ENCODE data around the gene SLC2A13.
"Not testable (repeated sequence)": the region's sequence is repeated elsewhere in the genome, so short reads cannot be mapped to it uniquely, and the experiment has no call there.

The SLC2A13 gene

DNA sequence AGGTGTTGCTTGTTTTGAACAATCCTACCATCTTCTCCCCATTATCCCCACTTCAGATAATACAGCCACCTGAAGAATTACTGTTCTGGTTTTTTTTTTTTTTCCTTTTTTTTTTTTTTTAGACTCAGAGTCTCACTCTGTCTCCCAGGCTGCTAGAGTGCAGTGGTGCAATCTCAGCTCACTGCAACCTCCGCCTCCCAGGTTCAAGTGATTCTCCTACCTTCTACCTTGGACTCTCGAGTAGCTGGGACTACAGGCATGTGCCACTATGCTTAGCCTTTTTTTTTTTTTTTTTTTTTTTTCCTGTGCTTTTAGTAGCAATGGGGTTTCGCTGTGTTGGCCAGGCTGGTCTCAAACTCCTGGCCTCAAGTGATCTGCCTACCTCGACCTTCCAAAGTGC is 306.9 kb downstream of the SLC2A13 start:
- no peak for DNase-seq

DNA sequence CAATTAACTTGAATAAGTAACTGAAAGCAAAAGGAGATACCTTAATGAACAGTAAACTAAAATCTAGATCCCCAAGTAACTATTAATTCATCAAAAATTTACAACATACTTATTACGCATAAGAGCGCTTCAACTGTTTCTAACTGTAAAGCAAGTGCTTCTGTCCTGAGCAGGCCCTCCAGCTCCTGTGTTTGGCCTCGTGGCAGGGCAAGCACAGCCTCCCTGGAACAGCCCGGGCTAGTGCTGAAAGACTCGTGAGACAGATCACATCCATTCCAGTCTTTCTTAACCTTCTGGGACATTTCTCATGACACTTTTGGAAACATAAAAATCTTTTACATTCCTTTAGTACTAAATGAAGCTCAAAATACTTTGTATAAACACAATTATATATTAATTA is 307.5 kb downstream of the SLC2A13 start:
- DNase-seq: no peak

DNA sequence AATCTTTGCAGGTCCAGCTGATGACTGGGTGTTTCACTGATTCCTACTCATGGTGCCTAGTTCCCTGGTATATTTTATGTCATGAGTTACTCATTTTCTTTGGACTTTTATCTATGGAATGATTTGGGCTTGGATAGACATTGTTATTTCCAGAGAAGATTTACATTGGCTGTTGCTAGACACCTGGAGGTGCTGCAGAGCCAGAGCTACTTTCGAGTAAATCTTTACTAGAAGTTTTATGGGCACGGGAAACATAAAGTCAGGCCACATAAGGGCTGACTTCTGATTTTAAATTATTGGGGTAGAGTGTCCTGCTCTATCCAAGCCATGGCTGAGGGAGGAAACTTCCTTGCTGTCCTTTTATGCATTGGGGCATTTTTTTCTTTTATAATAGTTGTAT is 310.4 kb downstream of the SLC2A13 start:
- no peak for DNase-seq

DNA sequence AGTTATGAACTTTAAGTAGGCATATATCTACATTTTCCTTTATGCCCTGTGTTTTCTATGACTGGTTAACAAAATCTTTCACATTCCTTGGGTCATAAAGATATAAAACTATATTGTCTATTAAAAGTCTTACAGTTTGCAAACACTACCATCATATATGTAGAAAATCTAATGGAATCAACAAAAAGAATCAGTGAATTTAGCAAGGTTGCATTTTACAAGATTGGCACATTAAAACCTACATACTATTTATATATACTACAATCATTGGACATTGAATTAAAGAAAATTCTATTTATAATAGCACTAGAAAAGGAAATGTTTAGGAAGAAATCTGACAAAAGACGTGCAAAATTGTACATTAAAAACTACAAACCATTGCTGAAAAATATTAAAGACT is 312.9 kb downstream of the SLC2A13 start:
- DNase-seq: no peak

DNA sequence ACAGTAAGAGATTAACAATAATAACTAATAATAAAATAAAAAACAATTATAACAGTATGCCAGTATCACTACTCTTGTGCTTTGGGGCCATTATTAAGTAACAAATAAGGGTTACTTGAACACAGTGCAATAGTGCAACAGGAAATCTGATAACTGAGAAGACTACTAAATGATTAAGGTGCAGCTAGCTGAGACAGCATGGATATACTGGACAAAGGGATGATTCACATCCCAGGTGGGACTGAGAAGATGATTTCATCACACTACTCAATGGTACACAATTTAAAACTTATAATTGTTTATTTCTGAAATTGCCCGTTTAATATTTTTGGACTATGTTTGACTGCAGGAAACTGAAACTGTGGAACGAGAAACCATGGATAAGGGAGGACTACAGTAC is 317.6 kb downstream of the SLC2A13 start:
- DNase-seq: no peak

DNA sequence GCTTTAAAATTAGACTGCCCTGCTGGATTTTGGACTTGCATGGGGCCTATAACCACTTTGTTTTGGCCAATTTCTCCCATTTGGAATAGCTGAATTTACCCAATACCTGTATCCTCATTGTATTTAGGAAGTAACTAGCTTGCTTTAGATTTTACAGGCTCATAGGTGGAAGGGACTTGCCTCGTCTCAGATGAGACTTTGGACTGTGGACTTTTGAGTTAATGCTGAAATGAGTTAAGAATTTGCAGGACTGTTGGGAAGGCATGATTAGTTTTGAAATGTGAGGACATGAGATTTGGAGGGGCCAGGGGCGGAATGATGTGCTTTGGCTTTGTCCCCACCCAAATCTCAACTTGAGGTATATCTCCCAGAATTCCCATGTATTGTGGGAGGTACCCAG is 320.1 kb downstream of the SLC2A13 start:
- not testable (repeated sequence) for DNase-seq

DNA sequence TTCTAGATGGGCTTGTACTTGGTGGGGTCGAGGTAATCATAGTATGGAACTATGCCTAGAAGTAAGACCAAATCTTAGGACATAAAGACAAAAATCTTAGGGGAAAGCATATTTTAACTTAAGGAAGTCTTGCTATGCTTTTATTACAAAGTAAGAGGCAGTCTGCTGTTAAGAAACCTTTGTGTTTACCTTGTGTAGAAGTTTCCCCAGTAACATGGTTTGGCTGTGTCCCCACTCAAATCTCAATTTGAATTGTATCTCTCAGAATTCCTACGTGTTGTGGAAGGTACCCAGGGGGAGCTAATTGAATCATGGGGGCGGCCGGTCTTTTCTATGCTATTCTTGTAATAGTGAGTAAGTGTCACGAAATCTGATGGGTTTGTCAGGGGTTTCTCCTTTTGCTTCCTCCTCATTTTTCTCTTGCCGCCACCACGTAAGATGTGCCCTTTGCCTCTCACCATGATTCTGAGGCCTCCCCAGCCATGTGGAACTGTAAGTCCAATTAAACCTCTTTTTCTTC is 323.8 kb downstream of the SLC2A13 start:
- no peak for DNase-seq

DNA sequence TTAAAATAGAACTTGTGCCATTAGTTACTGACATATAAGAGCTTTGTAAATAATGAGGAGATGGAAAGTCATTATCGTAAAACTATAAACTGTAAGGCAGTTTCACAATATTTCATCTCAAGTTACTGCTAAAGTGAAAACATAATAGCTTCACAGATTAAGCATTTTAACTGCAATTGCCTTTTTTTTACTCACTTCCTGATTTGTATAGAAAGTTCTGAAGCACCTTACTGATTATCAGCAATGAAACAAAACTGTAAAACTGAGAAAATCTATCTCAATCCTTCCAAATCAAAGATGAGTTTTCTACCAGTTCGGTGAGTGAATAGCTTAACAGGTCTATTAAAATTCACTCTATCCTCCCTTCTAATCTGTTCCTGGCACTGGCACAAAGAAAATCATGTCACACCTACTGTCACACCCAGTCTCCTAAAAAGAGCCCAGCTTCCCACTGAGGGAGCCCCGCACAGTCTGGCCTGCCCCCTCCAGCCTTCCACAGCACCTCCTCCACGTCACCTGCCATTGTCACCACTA is 324.9 kb downstream of the SLC2A13 start:
- peak; percentile 48 for DNase-seq

DNA sequence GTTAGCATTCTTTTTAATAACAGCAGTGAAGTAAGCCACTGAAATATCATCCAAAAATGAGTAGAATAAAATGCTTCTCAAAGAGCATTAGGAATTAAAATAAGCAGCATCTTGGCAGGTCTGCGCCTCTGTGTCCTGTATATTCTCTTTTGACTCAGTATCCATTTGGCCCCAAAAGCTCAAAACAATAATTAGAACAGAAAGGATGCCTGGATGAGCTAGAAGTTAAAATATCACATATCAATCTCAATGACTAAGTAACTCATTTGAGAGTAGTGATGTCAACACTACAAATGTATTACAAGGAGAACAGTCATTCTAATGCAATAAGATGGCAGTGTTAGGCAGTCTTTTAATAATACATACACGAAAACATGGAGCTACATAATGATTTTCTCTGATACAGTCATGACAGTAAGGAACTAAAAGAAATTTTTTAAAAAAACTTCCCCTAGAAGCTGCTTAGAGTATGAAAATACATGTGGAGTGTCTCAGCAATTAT is 325.4 kb downstream of the SLC2A13 start:
- DNase-seq: no peak

DNA sequence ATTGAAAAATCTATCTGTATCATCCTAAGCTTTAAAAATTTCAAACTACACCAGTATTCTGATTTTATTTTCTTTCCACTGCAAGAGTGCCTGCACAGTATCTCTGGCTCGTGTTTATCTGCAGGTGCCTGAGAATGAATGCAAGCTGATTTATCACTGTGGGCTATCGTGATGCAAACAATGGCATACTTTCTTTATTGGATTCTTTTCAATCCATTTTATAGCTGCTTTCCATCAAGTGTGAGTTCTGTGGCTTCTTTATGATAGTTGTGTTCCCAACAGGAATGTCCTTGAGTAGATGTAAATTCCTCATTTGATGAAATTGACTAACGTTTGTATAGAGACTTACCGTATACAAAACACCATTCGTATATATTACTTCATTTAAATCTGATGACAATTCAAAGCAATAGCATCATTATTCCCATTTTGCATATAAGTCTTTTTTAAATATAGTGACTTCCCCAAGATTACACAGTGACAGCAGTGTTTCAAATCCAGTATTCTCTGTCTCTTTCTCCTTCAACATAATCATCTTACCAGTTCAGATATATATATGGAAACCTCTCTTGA is 326.0 kb downstream of the SLC2A13 start:
- DNase-seq: no peak

DNA sequence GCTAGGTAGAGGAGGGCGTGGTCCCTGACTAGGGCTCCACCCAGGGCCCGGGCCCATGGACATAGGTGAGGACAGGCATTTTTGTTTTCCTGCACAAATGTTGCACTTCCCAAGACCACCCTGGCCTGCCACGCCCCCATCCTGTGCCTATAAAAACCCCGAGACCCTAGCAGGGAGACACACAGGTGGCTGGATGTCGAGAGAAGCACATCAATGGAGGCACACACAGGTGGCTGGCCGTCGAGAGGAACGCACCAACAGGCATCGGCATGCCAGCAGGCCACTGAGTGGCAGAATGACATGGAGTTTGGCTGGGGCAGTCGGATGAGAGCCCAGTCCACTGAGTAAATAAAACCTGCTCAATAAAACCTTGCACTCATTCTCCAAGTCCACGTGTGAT is 328.4 kb downstream of the SLC2A13 start:
- DNase-seq: no peak

DNA sequence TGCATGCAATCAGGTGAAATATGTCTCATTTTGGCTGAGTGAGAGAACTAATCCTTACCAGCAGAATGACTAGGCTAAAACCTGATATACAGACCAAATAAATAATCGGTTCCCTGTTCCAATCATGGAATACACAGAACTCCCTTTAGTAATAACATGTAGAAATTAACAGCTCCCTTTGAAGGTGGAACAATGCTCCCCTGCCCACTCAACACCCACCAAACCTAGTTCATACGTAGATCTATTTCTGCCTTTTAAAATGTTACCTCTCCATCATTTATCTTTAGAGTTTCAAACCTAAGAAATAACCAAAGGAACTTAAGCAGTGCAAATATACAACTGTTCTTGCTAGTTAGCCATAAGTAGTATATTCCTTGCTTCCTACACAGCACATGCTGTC is 332.6 kb downstream of the SLC2A13 start:
- no peak for DNase-seq

DNA sequence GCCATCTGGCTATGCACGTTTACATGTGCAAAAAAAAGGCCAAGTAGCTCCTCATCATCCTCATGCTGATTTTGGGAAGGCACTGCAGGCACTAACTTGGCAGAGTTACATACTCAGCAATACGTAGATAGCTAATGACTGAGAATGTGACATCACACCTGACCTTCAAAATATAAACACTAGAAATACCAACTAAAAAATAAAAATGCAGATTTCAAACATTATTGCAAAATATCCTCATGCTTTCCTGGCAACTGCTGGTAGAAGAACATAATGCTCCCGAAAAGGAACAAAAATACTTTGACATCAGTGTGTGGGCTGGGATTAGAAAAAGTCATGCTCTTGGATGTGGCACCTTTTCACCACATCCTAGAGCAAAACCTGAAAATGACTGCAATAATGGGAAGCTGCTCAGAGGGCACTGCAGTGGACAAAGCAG is 333.0 kb downstream of the SLC2A13 start:
- DNase-seq: no peak

DNA sequence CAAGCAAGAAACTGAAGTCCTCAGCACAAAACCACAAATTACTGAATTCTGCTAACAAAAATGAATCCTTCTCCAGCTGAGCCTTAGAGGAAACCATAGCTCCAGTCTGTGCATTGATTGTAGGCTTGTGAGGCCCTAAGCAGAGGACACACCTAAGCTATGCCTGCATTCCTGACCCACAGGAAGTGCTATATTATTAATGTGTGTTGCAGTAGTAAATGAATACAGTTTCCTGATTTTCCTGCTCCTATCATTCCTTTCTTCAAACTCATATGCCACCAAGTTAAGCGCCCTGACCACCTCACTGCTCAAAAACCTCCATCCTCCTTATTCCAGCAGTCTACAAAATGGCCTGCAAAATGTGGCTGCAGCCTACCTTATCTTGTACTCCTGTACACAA is 334.4 kb downstream of the SLC2A13 start:
- DNase-seq: no peak

DNA sequence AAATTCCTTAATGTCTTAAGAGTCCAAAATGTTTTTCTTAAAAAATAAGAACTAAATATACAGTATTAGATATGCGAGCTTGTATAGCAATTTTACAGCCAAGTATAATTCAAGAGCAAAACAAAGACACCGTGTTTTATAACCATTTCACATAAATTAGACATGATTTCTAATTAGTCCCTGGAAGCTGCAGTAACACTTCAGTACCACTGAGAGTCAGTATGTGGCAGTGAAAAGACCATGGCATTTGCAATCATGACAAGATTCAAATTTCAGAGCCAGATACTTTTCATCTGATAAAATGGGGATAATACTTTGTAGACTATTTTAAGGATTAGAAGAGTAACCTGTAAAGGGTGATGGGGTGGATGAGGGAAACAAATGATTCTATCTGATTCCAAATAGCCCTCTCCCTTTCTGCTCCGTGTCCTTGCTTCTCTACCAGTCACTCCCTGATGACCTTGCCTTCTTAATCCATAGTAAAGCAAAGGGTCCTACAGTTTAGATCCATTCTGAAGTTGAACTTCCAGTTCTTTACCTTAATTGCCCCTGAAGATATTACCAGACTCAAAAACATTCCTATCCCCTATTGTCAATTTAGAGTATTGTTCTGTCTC is 340.8 kb downstream of the SLC2A13 start:
- DNase-seq: peak; percentile 21

DNA sequence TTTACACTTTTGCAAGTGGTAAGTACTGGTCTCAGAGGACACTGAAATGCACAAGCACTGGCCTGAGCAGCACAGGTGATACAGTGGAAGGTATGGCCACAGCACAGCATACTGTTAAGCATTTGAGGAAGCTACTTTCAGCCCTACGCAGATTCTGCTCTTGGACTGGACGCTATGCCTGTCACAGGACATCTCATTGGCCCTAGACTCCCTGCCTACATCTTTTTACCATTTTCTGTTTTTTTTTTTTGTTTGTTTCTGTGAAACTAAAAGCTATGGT is 342.1 kb downstream of the SLC2A13 start:
- DNase-seq: no peak

DNA sequence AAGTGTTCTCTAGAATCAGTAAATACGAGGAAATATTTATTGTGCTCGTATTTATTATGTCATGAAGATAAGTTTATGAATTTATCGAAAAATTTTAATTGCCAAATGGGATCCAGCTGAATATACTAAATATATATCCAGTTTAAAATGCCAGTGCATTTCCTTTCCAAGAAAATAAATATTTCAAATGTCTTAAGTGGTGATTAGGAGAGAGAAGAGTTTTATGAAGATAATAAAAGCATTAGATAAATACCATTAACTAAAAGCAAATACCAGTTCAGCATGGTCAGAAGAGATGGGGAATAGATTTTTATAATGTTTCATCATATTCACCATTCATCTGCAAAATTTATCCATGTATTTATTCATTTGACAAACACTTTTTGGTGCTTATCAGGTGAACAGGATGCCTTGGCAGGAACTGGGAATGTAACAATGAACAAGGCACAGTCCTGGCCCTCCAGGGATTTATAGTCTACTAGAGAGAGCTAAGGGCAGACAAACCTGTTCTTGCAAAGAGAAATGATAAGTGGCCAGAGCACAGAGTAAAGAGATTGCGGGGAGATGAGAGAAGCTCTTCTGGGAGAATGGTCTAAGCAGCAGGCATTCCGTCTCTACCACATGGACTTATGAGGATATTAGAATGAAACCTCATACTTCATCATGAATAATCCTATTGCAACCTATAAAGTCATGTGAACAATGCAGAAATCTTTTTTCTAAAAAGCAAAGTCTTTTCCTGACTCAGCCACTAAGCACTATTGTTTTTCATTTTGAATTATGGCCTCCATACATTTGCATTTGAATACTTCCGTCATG is 342.6 kb downstream of the SLC2A13 start:
- no peak for DNase-seq

DNA sequence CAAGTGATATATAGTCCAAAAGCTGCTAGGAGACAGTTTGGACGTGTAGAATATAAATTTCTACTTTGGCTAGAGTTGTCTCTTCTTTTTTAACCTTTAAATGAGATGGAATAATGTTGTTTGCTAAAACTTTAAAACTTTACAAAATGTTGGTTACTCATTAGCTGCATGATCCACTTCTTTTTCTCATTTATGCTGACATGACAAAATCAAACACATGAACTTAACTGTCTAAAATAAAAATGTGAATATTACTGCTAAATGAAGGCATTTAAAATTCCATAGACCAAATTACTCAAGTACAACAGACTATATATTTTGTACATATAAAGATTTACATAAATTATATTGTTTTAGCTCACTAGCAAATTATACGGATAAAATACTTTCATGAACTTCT is 350.4 kb downstream of the SLC2A13 start:
- DNase-seq: no peak

DNA sequence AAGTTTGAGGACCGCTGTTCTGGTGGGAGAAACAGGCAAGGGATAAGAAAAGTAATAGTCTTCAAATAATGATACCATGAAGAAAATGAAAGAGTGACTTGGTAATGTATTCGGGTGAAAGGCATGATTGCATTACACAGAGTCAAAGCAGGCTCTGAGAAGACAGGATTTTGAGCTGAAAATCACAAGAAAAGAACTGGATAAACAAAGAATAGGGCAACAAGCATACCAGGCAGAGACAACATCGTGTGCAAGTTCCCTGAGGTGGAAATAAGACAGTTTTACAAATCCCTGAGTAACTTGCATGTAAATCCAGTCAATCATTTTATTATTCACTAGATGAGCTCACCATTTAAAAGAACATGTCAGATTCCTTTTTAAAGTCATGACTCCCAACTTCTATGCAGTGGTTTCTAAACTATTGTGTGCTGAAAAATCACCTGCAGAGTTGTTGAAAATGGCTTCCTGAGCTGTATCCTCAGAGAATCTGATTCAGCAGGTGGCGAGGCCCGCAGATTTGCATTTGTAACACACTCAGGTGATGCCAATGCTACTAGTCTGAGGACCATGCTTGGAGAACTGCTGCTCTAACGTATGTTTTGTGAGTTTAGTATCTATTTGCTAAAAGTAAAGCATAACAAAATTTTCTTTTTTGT is 353.3 kb downstream of the SLC2A13 start:
- DNase-seq: no peak

DNA sequence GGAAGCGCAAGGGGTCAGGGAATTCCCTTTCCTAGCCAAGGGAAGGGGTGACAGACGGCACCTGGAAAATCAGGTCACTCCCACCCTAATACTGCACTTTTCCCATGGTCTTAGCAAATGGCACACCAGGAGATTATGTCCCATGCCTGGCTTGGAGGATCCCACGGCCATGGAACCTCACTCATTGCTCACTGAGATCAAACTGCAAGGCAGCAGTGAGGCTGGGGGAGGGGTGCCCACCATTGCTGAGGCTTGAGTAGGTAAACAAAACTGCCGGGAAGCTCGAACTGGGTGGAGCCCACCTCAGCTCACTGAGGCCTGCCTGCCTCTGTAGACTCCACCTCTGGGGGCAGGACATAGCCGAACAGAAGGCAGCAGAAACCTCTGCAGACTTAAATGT is 359.7 kb downstream of the SLC2A13 start:
- not testable (repeated sequence) for DNase-seq

DNA sequence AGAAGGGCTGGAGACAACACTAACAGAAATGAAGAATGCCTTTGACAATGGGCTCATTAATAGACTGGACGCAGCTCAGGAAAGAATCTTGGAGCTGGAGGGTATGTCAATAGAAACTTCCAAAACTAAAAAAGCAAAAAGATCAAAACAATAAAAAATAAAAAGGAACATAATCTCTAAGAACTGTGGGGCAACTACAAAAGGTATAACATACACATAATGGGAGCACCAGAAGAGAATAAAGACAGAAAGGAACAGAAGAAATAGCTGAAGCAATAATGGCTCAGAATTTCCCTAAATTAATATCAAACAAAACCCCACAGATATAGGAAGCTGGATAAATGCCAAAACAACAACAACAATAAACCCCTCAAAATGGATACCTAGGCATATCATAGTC is 362.2 kb downstream of the SLC2A13 start:
- DNase-seq: no peak

DNA sequence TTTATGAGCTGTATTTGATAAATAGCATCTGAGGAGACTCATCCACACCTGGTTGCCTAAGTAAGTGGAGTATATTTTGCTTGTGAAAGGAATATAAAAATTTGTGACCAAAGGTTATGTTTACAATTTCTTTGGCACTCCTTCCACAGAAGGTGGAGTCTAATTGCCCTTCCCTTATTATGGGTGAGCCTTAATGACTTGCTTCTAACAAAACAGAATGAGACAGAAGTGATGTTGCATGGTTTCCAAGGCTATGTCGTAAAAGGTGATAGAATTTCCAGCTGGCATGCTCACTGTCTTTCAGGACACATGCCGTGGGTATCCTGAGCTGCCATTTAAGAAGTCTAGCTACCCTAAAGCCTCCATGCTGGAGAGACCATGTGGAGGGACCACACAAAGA is 369.5 kb downstream of the SLC2A13 start:
- no peak for DNase-seq

DNA sequence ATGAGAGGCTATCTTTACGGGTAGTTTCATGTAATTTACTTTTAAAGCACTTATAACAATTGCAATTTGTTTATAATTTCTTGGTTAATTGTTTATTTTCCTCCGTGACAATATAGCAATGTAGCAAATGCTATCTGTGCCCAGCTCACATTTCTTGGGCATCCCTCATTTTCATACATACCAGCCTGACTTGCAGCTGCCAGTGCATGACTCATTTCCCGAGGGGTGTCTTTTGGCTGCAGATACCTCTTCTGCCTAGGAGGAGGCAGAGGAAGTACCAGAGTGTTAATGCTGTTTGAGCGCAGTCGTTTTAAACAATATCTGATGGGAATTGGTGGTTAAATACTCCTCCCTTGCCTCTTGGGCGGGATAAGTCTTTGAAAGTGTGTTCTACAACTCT is 382.1 kb downstream of the SLC2A13 start:
- DNase-seq: no peak

All from NCI-H1417 treated with DMSO at 0.1 percent for 48 hours (cell line).